IPS DF 19.7 (cell line): Measurements from ENCODE around the gene GPRC5B.

Experiments used
- DNase-seq: peaks from one replicate; pipeline ENCODE4 v3.0.0-alpha.2; 2013; ENCODE audit warnings: low read depth, low spot score

GPRC5B gene

DNA sequence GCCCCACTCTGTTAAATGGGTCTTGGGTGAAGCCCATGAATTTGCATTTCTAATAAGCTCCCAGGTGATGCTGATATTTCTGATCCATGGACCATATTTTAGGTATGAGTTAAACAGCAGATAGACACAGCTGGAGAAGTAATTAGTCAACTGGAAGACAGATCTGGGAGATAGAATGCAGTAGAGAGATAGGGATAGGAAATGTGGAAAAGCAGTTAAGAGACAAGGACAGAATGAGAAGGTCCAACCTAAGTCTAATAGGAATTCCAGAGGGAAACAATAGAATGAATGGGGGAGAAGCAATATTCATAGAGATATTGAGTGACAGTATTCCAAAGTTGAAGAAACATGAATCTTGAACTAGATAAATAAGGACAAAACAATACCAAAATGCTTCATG, 71.7 kb downstream of the GPRC5B start:
- DNase-seq: no peak

DNA sequence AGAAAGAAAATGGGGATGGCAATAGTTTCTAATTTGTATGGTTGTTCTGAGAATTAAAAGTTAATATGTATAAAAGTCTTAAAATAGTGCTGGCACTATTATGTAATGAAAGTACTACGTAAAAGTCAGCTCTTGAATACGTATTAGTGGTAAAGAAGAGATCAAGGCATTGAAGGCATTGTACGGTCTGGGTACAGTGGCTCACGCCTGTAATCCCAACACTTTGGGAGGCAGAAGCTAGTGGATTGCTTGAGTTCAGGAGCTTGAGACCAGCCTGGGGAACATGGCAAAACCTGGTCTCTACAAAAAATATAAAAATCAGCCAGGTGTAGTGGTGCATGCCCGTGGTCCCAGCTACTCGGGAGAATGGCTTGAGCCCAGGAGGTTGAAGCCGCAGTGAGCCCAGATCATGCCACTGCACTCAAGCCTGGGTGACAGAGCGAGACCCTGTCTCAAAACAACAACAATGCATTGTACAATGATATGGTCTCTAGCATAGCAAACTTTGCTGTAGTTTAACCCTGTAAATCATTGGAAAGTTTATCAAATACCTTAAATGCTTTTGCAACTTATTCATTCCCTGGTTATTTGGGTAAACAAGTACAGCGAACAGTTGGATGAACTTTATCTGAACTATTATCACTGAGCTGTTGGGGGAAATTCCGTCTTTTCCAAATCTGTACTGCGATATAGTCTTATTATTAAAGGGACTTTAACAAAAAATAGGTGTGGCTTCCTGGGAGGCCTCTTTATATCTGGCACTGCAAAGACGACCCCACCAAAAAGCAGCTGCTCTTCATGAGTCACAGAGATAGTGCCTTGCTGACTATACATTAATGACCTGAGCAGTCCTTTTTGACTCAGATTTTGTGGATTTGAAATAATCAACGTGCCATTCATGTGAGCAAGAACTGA, 73.6 kb downstream of the GPRC5B start:
- DNase-seq: no peak

DNA sequence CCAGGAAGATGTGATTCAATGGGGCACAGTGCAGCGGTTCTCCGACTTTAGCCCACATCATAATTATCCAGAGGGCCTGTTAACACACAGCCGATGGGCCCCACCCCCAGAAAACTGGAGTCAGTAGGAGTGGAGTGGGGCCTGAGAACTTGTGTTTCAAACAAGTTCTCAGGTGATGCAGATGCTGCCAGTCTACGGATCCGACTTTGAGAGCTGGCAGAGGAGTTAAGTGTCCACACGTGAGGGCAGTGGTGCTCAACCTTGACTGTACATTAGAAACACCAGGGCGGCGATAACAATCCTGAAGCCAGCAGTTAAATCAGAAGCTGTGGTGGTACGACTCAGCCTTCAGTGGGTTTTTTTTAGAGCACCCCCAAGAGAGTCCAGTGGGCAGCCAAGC, 75.0 kb downstream of the GPRC5B start:
- DNase-seq: no peak

DNA sequence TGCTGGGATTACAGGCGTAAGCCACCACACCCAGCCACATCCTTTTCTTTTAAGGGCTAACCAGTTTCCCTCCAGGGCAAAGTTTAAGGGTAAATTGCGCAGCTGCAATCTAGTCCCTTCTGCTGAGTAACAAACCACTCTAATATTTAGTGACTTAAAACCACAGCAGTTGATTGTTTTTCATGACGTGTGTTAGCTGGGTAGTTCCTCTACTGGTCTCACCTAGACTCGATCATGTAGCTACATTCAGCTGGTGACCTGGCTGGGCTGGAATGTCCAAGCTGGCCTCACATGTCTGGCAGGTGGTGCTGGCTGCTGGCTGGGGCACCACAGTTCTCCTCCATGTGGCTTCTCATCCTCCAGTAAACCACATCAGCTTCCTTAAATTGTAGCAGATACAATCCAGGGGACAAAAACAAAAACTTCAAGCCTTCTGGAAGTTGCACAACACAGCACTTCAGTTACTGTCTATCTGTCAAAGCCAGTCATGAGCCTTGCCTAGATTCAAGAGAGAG, 75.5 kb downstream of the GPRC5B start:
- DNase-seq: no peak

DNA sequence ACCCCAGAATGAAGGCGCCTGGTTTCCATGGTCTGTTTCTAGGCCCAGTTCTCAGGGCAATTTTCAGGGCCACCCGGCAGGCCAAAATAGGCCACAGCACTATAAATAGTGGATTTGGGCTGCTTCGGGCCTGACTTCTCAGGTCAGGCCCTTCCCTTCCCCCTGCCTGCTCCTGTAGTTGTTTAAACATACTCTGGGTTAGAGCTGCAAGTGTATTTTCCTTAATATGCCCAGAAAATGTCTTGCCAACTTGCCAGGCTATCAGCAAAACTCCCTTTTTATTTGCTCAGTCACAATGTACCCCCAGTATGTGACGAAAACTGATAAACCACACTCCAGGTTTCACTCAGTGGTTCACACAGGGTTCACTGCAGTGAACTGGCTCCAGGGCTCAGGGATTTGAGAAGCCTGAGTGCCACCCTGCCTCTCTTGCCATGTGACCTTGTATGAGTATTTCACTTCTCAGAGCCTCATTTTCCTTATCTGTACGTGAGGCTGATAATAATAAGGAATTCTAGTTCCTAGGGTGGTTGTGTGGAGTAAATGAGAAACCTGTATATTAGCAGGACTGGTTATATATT, 76.5 kb downstream of the GPRC5B start:
- no peak for DNase-seq
